Left colon (tissue), 2 donors: ENCODE data around the gene ARHGEF7. TPM values are rescaled to one million over a fixed set of nuclear protein-coding genes. Genes with fewer than 3 reads are reported as not detected.

Experiments
- ATAC-seq: fragments of 200-7000 bp; cut with Tn5 transposase; one replicate; pipeline ENCODE4 v1.9.1; 2020; ENCODE audit warnings: mild to moderate bottlenecking, moderate library complexity
- DNase-seq, 2 donors: peaks; one replicate each; pipeline ENCODE4 v3.0.0-alpha.2; 2020
- intact Hi-C, 2 donors: fragments of 100-400 bp; cut with DNase I in 1 of 2; cut with micrococcal nuclease in 1 of 2; formaldehyde crosslinking; loops; one replicate each; pipeline versions ENCODE4 v1.11.2 to v1.14.0; 2022; cut with DNase I, micrococcal nuclease
- total RNA-seq, 2 donors: library from RNA; stranded (reverse); fragmentation: NEBNext Ultra II Directional; extraction: Animal tissue kit (Norgen Biotek cat#: 25700); gene quantifications; one replicate each; pipeline ENCODE4 v1.2.1, GENCODE V29; 2021
- donor health status: DM: no; HTN: no; CAD: no.
- donor health status: DM: yes; HTN: yes; CAD: no.

The ARHGEF7 gene
- total RNA-seq, 2 donors from 2014 or later: 53.0 to 53.5 TPM

DNA sequence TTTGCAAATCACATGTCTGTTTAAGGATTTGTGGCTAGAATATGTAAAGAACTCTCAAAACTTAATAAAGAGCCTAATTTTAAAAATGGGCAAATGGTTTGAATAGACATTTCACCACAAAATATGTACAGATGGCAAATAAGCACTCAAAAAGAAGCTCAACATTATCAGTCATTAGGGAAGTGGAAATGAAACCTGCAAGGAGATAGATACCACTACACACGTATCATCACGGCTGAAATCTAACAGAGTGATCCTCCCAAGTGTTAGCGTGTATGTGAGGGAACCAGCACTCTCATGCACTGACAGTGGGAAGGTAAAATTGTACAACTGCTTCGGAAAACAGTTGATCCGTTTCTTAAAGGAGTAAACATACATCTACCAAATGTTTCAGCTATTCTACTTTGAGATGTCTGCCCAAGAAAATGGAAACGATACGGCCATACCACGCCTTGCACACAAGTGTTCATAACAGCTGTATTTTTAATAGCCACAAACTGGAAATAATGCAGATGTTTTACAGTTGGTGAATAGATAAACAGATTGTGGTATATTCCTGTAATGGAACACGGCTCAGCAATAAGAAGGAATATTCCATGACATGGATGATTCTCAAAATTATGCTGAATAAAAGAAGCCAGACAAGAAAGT is 14.5 kb downstream of the ARHGEF7 start:
- ATAC-seq (no peak), DNase-seq (no peak)
- intact Hi-C loops: no loop called here

DNA sequence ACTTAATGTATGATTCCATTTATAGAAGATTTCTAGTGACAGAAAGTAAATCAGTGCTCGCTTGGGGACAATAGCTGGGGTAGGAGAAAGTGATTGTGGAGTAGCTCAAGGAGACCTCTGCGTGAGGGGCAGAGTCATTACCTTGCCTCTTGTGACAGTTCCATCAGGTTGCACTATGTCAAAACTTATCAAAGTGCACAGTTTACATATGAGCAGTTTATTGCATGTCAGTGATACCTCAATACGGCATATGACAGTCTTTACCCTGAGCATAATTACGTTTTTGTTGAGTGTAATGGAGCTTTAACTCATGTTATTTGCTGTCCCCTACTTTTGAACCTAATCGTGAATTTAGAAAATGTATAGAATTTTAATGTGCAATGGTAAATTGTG is 15.0 kb downstream of the ARHGEF7 start:
- intact Hi-C loops: no loop called here

DNA sequence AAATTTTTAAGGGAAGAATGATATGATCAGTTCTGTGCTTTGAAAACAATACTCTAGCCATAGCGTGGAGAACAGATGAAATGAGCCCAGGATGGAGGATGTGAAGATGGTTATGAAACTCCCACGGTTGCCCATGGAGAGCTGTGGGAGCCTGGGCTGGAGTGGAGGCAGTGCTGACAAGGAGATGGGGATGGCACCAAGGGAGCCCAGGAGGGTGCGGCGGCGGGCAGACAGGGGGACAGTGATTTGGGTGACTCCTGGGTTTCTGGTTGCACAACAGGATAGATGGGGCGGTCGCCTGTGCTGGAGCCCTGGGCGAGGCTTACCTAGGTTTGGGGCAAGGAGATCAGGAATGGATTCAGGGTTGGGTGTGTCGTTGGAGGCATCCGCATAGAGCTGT is 15.9 kb downstream of the ARHGEF7 start:
- DNase-seq (no peak), ATAC-seq (no peak)
- intact Hi-C loops: no loop called here

More for the DNA sequence above, 15.0 kb downstream of the ARHGEF7 start:
- DNase-seq: no peak
- no peak for ATAC-seq

DNA sequence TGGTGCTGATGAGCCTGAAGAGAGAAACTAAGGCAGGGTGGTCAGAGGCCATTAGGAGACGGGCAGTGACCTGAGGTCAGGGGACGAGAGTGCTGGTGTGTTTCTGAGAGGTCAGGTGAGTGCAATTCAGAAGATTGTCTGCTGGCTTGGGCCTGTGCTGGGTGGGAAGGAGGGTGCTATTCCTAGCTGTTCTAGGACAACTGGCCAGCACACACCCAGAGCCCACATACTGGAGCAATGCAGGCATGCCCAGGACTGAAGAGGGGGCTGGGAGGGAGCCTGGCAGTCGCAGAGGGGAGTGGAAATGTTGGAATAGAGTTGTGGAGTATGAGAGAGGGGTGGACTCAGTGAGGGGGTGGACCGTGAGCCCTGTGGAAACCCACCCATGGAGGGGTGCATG is 16.5 kb downstream of the ARHGEF7 start:
- no peak for ATAC-seq
- no peak for DNase-seq
- intact Hi-C loops: no loop called here

DNA sequence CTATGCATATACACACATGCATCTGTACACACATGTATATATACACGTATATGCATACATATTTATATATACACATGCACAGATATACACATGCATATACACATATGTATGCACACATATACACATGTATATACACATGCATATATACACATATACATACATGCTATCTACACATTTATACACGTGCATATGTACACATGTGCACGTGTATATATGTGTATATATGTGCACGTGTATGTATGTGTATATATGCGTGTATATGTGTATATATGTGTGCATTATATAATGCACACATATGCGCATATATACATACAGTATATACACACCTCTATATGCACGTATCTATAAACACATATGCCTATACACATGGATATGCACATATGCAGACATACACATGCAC is 17.8 kb downstream of the ARHGEF7 start:
- ATAC-seq: no peak
- DNase-seq: no peak
- intact Hi-C loops: no loop called here

DNA sequence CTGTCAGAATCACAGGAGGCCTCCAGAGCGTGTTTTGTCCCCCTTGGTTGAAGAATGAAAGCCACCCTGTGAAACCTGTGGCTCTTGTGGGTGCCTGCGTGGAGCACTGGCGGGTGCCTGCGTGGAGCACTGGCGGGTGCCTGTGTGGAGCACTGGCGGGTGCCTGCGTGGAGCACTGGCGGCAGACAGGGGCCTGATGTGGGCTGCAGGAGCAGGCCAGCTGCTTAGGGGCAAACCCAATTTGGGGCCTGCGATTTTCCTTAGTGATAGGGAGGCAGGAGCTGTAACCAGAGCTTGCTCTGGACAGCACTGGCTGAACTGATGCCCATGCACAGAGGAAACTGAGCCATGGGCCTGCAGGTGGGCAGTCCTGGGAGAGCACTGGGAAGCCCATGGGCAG is 24.3 kb downstream of the ARHGEF7 start:
- ATAC-seq: no peak
- intact Hi-C loops: no loop called here
- DNase-seq: no peak

DNA sequence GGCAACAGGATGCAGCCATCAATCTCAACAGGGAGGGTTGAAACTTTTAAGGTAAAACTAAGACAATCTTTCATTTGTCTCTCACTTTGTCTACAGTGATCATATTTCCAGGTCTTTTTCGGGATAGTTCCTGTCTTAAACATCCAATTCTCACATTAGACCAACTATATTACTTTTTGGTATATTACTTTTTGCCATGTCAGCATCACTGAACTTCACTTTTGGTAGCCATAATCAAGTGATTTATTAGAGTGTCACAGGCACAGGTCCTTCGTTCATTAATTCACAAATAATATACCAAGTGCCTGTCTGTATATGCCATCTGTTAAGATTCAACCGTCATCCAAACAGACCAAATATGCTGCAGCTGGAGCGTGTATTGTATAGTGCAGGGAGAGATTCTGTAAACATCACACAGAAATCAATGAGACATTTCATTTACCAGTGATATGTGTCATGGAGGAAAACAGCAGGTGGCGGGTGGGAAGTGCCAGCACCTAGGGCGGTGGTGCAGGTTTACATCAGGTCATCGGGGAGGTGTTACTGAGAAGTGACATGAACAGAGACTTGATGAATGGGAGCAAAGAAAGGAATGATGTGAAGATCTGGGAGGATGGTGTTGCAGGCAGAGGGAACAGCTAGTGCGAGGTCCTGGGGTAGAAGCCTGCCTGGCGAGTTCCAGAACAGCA is 24.9 kb downstream of the ARHGEF7 start:
- peak; percentile 87 for ATAC-seq
- DNase-seq: peak in 1 of 2 donors; percentile 38
- intact Hi-C loops: no loop called here

DNA sequence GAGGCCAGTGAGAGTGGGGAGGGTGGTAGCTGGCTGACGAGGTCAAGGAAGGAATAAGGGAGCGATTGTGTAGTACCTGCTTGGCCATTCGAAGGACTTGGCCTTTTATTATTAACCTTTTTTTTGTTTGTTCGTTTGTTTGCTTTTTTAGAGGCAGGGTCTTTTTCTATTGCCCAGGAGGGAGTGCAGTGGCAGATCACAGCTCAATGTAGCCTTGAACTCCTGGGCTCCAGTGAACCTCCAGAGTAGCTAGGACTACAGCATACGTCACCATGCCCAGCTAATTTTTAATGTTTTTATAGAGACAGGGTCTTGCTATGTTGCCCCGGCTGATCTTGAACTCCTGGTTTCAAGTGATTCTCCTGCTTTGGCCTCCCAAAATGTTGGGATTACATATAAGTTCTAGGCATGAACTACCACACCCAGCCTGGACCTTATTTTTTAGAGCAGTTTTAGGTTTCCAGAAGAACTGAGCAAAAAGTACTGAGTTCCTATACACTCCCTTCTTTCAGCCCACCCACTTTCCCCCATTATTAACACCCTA is 25.5 kb downstream of the ARHGEF7 start:
- intact Hi-C loops: no loop called here
- ATAC-seq (no peak), DNase-seq (no peak)

DNA sequence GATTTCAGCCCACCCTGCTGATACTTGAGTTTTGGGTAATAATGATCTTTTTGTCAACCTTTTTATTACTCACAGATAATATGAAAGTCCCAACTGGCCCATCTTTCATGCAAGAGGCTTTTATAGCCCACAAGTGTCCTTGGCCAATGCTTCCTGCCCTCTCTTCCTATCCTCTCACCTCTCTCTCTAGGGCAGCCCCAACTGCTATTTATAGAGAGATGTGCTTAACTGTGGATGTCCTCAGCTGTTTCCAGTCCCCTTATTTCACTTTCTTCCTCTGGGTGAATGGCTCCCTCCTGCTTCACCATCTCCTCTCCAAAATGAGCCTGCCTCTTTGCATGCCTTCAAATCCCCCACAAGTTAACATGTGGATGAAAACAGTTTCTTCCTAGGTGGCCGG is 27.4 kb downstream of the ARHGEF7 start:
- ATAC-seq: no peak
- intact Hi-C loops: no loop called here
- no peak for DNase-seq

DNA sequence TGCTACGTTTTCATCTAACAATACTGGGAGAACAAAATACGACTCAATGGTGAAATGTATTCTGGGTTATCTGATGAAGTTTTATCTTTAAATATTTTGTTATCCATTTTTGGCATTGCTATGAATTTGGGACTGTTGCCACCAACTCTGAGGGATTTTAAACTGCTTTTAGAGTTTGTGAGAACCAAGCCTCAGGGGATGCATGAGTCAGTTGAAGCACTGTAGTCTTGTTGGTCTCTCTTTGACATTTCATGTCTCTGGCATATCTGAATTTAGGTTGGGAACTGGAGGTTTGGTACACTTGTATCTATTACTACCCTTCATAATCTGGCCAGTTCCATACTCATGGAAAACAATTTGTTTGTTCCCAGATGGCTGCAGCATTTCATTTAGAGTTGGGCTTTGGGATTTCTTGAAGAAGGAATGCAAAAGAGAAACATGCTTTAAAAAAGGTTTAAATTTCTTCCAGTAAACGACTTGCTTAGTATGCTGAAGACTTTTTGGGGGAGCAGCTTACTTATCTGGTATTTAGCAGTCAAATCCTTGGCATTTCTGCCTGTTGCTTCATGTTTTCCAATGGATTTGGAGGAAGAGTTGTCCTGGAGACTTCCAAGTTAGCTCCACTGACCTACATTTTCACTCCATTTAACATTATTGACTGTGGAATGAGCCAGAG is 28.9 kb downstream of the ARHGEF7 start:
- intact Hi-C loops: no loop called here
- ATAC-seq (no peak), DNase-seq (no peak)

DNA sequence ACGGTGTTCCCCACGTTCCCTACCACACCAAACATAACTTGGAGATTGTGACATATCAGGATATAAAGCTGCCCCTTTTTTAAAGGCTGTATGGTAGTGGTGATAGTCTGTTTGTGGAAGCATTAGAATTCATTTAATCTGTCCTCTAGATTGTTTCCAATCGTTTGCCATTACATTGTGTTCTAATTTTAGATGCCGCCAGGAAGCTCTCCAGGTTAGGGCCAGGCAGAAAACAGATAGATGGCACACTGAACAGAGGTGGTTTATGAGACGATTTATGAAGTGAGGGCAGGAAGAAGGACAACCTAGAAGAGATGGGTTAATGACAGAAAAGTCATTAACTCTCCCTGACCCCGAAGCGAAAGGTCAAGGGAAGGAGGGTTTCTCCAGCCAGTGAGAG is 30.0 kb downstream of the ARHGEF7 start:
- no peak for ATAC-seq
- DNase-seq: no peak
- intact Hi-C loops: no loop called here

DNA sequence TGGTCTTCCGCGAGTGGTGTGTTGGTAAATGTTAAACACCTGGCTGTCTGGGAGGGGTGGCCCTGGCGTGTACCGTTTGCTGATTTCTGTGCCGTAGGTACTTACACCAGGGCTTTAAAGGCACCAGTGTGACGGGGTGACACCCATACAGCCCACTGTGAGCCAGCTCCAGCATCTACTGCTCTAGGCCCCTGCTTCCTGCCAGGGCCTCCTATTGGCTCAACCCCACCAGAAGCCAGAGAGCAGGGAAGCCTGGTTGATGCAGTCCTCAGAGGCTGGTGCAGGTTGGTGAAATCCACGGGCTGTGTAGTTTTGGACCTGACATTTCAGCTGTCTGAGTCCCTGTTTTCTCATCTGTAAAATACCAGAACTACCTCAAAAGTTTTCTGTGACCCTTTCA is 30.4 kb downstream of the ARHGEF7 start:
- no peak for ATAC-seq
- intact Hi-C loops: no loop called here
- no peak for DNase-seq

DNA sequence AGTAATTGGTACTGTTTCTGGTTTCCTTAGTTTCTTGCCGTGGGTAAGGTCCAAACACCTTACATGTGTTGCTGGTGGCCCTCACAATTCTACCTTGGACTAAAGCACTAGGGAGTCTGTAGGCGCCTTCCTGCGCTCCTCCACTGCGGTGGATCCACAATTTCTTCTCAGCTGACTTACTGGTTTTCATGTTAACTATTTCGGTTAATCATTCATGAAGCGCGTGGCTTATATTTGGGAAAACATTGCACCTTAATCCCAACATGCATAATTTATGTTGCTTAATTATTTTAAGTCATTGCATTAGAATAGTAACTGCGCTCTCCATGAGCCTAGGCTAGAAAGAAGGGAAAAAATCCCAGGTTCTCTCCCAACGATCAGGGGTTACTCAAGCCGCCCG is 37.7 kb downstream of the ARHGEF7 start:
- ATAC-seq (peak; percentile 42), DNase-seq (peak in 1 of 2 donors; percentile 25)
- intact Hi-C loops: loop anchor here in 1 of 2 donors (10.0 kb wide), 1 partner anchor 62 kb away; no protein-coding TSS in a partner anchor

DNA sequence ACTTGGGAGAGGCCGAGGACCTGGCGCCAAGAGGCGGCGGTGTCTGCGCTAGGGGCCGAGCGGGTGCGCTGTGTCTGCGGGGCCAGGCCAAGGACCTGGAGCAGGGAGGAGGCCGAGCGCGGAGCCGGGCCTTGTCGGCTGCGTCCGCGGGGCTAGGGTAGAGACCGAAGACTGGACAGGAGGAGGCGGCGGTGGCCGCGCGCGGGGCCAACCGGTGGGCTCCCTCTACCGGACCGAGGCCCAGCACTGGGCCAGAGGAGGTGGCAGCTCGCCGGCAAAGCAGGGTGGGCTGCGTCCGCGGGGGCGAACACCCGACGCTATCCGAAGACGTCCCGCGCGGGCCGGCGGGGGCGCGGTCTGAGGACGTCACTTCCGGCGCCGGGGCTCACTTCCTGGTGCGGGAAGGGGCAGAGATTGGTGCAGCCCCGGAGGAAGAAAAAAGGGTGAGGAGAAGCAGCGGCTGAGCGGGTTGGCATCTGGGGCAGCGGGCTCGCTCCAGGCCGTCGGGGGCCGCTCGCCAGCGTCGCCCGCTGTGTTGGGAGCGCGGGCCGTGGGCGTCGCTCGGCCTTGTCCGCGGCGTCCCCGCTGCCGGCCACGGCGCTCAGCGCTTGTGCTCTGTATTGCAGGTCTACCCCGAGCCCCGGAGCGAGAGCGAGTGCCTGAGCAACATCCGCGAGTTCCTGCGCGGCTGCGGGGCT is 38.3 kb downstream of the ARHGEF7 start:
- intact Hi-C loops: loop anchor here in 1 of 2 donors (10.0 kb wide), 1 partner anchor 61 kb away; no protein-coding TSS in a partner anchor
- ATAC-seq (peak; percentile 92), DNase-seq (peak; percentile 90 to 93)

DNA sequence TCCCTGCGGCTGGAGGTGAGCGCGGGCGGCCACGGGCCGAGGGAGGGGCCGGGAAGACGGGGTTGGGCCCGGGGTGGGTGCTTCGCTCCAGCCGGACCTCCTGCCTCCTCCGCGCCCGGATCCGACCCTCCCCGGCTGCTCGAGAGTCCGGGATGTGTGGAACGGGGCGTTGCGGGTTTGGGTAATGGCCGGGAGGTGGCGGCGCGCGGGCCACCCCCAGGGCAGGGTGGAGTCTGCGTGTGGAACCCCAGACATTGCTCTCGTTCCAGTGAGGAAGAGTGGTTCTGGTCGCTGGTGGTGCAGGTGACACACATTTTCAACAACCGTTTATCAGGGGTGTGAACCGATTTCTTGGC is 38.8 kb downstream of the ARHGEF7 start:
- intact Hi-C loops: loop anchor here in 1 of 2 donors (10.0 kb wide), 1 partner anchor 61 kb away; no protein-coding TSS in a partner anchor
- DNase-seq (peak; percentile 53 to 71), ATAC-seq (peak; percentile 59)

DNA sequence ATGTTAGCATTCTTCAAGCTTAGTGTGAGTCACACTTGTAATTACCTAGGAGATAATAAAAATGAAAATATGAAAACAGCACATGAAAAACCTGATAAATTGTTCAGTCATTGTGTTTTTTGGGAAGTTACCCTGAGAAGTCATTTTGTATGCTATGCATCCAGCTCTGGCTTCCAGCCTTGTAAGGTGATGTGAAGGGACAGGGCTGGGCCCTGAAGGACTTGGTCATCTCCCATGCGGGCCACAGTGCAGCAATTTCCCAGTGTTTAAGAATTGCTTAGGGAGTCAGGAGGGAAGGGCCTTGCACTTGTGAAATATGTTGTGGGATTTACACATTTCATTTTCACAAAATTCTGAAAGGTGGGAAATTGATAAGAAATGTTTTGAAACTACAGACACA is 41.3 kb downstream of the ARHGEF7 start:
- no peak for DNase-seq
- intact Hi-C loops: loop anchor here in 1 of 2 donors (10.0 kb wide), 1 partner anchor 58 kb away; no protein-coding TSS in a partner anchor
- no peak for ATAC-seq

DNA sequence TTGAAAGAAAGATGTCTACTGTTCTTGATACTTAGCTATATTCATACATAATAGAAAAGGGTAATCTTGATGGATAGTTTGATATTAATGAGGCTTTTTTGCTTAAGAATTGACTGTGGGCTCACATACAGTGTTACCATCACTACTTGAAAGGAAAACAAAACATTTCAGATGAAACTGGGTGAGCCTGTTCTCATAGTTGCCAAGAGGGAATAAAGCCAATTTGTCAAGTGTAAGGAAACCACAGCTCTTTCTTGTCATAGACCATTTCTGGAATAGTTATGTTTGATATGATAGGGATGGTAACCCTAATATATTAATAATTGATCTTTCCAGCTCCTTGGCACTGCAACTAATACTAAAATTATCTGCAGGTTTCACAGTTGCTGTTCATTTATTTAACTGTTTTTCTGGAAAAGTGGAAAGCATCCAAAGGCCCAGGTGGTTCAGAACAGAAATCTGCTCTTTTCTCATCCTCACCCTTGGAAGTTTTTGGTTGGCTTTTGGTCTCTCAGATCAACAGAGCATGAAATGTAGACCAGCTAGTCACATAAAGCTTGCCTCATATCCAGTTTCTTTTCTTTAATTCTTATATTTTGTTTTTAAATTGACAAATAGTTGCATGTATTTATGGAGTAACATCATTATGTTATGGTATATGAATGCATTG is 43.2 kb downstream of the ARHGEF7 start:
- ATAC-seq: no peak
- intact Hi-C loops: loop anchor here in 1 of 2 donors (10.0 kb wide), 1 partner anchor 57 kb away; no protein-coding TSS in a partner anchor
- no peak for DNase-seq
